Measurements from ENCODE around the gene UNG. TPM values are rescaled to one million over a fixed set of nuclear protein-coding genes. Genes with fewer than 3 reads are reported as not detected.

The UNG gene
- total RNA-seq, 1 donor from 2014 or later: 25.9 TPM

GRCh38 chr12:109085590-109085989 lies 11.8 kb upstream of the UNG start:
- ATAC-seq: no peak
- intact Hi-C loops (cut with micrococcal nuclease): no loop called here
- DNase-seq: no peak

- DNase-seq (peak; percentile 39), ATAC-seq (peak; percentile 73)
- intact Hi-C loops (cut with micrococcal nuclease): no loop called here
Measured at GRCh38 chr12:109087250-109087649, 10.1 kb upstream of the UNG start.

- no peak for DNase-seq
- intact Hi-C loops (cut with micrococcal nuclease): no loop called here
- no peak for ATAC-seq
Measured at GRCh38 chr12:109088818-109089217, 8.6 kb upstream of the UNG start.

GRCh38 chr12:109089683-109090082 lies 7.7 kb upstream of the UNG start:
- ATAC-seq: no peak

GRCh38 chr12:109092497-109093021 lies 4.8 kb upstream of the UNG start:
- DNase-seq (no peak), ATAC-seq (no peak)
- intact Hi-C loops (cut with micrococcal nuclease): no loop called here

More at GRCh38 chr12:109089683-109090082, 7.7 kb upstream of the UNG start:
- intact Hi-C loops (cut with micrococcal nuclease): no loop called here
- no peak for DNase-seq

- intact Hi-C loops (cut with micrococcal nuclease): no loop called here
- ATAC-seq (peak; percentile 71), DNase-seq (peak; percentile 97)
Measured at GRCh38 chr12:109093022-109093918, 4.1 kb upstream of the UNG start, which contains the start of gene ALKBH2. Gene ALKBH2, minus strand, starts transcription at chr12:109093472. Its CDS starts 686 bp downstream, at chr12:109092786.

- intact Hi-C loops (cut with micrococcal nuclease): no loop called here
- no peak for ATAC-seq
Measured at GRCh38 chr12:109097140-109097434, 310 bp upstream of the UNG start.

GRCh38 chr12:109098183-109098604 lies 797 bp downstream of the UNG start:
- ATAC-seq (peak; percentile 63), DNase-seq (peak; percentile 81)
- intact Hi-C loops (cut with micrococcal nuclease): no loop called here

More at GRCh38 chr12:109097140-109097434, 310 bp upstream of the UNG start:
- DNase-seq: no peak

GRCh38 chr12:109098651-109099050 lies 1.3 kb downstream of the UNG start:
- intact Hi-C loops (cut with micrococcal nuclease): no loop called here
- ATAC-seq (peak; percentile 2), DNase-seq (no peak)

- ATAC-seq (no peak), DNase-seq (no peak)
- intact Hi-C loops (cut with micrococcal nuclease): no loop called here
Measured at GRCh38 chr12:109099431-109100020, 2.1 kb downstream of the UNG start.

GRCh38 chr12:109100741-109101140 lies 3.3 kb downstream of the UNG start:
- intact Hi-C loops (cut with micrococcal nuclease): no loop called here
- DNase-seq: no peak
- no peak for ATAC-seq

GRCh38 chr12:109102491-109102890 lies 5.1 kb downstream of the UNG start:
- DNase-seq: no peak
- no peak for ATAC-seq
- intact Hi-C loops (cut with micrococcal nuclease): no loop called here

- ATAC-seq: no peak
- intact Hi-C loops (cut with micrococcal nuclease): no loop called here
- DNase-seq: no peak
Measured at GRCh38 chr12:109105176-109105575, 7.8 kb downstream of the UNG start.

GRCh38 chr12:109109746-109110350 lies 12.5 kb downstream of the UNG start:
- intact Hi-C loops (cut with micrococcal nuclease): no loop called here
- DNase-seq: no peak
- no peak for ATAC-seq

- ATAC-seq (peak; percentile 91), DNase-seq (peak; percentile 95)
- intact Hi-C loops (cut with micrococcal nuclease): no loop called here
Measured at GRCh38 chr12:109110988-109111495, 13.6 kb downstream of the UNG start.

- intact Hi-C loops (cut with micrococcal nuclease): no loop called here
- DNase-seq (no peak), ATAC-seq (no peak)
Measured at GRCh38 chr12:109112720-109113465, 15.5 kb downstream of the UNG start.

GRCh38 chr12:109113661-109114321 lies 16.4 kb downstream of the UNG start:
- no peak for ATAC-seq

GRCh38 chr12:109114644-109115043 lies 17.2 kb downstream of the UNG start:
- DNase-seq (no peak), ATAC-seq (no peak)
- intact Hi-C loops (cut with micrococcal nuclease): no loop called here

More at GRCh38 chr12:109113661-109114321, 16.4 kb downstream of the UNG start:
- intact Hi-C loops (cut with micrococcal nuclease): no loop called here
- no peak for DNase-seq

- ATAC-seq: peak; percentile 1
- intact Hi-C loops (cut with micrococcal nuclease): no loop called here
- no peak for DNase-seq
Measured at GRCh38 chr12:109115404-109115757, 18.0 kb downstream of the UNG start.
